Measurements from ENCODE around the gene CST9L. TPM values are rescaled to one million over a fixed set of nuclear protein-coding genes. Genes with fewer than 3 reads are reported as not detected.

Gene CST9L
- total RNA-seq: not detected in 2 replicates

DNA sequence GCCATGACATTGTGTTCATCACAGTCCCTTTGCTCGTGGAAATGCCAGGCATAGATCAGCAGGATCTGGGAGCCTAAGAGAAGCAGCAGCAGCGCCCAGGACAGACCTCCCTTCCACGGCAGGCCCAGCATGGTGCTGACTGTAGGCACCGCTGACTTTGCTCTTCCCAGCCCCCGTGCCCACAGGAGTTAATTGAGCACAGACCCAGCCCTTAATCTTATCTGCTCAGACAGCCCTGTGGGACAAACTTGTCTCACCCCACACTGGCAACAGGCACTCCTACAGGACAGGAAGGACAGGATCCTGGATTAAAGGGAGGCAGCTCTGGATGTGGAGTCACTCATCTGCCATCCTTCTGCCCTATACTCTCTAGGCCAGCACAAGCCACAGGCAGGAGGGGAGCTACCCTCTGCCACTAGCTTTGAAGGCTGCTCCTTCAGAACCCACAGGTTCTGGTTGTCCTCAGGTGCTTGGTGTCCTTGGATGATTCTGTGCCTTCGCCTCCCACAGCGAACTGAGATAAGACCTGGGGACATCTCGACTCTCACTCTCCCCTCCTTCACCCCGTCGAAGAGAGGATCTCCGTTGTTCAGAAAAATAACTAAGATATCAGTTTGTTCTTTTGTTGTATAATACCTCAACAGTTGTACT, at the start of gene CST9L:
Gene CST9L (minus strand): TSS at position 165 of the 651 bp plus-strand sequence. CDS start 34 bp downstream, at position 131.
- no peak for DNase-seq (ENCODE audit: extremely low read depth, low read depth, low spot score)

DNA sequence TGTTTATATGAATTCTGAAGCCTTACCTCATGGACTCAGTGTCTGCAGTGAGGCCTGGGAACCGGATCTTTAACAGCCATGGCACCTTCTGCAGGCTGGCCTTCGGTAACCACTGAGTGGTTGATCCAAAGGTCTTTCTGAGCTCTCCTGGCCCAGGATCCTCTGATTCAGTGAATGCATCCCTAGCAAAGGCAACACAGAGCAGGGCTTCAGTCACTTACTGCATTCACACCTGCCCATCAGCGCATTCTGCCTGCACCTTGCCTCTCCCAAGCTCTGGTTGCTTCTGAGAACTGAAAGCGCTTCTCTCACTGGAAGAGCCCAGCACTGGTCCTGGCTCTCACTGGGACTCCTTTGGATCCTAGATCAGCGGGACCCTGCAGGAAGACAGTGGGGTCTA, 45.9 kb upstream of the CST9L start:
- DNase-seq (ENCODE audit: extremely low read depth, low read depth, low spot score): no peak

- no peak for DNase-seq (ENCODE audit: extremely low read depth, low read depth, low spot score)
Measured at GRCh38 chr20:23613676-23614075, 45.4 kb upstream of the CST9L start.

DNA sequence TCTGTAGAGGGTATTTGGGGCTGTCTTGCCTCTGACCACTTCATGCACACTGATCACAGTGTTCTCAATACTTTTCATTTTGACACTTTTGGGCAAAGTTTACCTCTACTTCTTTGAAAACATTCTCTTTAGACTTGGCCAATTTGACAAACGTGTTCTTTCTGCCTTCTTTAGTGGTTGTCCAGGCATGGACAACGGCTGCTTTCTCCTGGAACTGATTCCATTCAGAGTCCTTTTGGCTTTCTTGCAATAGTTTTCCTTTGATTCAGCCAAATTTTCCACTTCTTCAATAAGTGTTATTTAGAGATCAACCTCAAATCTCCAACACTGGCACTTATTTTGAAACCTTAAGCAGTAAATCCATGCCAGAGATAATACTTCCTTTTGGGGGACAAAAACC, 44.1 kb upstream of the CST9L start:
- no peak for DNase-seq (ENCODE audit: extremely low read depth, low read depth, low spot score)

DNA sequence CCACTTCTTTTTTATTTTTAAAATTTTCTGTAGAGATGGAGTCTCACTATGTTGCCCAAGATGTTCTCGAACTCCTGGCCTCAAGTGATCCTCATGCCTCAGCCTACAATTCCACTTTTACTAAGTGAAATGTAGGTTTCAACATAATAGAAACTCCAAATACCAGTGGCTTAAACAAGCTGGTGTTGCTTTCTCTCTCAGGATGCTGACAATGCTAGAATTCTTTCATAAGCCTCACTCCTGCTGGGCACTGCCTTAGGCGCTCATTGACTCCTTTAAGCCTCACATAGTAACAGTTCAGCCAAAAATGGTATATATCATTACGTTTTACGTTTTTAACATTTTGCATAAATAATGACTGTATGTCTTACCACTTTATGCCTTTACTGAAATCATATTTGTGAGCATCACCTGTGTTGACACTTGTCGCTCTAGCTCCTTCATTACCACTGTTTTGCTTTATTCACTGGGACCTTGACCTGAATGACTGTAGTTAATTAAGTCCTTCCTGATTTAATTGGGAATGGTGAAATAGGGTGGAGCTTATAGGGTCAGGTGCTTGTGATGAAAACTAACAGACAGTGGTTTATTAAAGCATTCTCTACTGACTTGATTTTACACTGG, 41.3 kb upstream of the CST9L start:
- no peak for DNase-seq (ENCODE audit: extremely low read depth, low read depth, low spot score)

DNA sequence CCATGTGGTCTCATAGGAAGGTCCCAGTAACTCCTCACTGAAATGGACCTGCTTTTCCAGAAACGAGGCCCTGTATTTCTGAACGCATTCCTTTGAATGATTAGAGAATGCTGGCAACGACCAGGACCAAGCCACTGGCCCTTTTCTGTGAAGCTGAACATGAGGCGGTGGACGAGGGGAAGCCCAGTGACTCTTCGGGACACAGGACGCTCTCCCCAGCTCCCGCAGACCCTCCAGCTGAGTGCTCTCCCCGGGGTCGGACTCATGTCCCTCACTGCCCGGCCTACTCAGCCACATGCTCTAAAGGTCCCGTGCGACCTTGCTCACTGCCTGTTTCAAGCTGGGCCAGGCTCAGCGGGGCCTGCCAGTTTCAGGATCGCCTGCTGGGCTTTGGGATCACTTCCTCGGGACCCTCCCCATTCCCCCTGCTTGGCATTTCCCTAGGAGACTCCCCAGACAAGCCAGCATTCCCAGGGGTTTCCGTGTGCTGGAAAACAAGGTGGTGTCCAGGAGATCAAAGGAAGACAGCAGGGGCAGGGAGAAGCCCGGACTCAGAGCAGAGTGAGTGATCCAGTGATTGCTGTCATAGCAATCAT, 40.1 kb upstream of the CST9L start:
- DNase-seq (ENCODE audit: extremely low read depth, low read depth, low spot score): no peak

DNA sequence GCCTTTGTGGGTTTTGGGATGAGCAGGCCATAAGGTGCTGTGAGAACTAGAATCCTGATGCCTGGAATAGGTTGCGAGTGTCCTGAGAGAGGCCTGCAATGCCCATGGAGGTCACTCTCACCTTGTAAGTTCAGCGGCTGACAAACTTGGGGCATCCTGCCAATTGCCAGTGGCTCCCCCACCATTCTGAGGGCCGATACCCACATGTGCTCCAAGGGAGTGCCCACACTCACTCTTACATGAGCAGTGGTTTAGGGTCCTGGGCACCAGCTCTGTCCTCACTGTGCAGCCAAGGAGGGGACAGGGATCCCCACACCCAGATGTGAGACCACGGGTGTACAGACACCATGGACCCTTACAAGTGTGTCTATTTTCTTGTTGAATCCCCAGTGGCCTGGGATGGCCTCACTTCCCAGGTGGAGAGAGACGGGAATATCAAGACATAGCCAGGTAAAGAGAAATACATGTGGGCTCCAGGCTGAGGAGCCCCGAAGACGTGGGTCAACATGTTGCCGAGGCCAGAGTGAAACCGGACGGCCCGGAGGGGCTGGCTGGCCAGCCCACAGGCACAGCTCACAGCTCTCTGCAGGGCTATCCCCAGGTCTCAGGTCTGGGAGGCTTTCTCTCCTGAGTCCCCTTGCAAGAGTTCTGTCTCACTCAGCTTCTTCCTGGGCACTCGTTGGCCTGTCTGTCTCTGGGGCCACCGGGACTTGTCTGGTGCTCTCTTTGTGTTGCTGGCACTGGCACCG, 39.4 kb upstream of the CST9L start:
- no peak for DNase-seq (ENCODE audit: extremely low read depth, low read depth, low spot score)

- DNase-seq (ENCODE audit: extremely low read depth, low read depth, low spot score): no peak
Measured at GRCh38 chr20:23606652-23607049, 38.4 kb upstream of the CST9L start.

DNA sequence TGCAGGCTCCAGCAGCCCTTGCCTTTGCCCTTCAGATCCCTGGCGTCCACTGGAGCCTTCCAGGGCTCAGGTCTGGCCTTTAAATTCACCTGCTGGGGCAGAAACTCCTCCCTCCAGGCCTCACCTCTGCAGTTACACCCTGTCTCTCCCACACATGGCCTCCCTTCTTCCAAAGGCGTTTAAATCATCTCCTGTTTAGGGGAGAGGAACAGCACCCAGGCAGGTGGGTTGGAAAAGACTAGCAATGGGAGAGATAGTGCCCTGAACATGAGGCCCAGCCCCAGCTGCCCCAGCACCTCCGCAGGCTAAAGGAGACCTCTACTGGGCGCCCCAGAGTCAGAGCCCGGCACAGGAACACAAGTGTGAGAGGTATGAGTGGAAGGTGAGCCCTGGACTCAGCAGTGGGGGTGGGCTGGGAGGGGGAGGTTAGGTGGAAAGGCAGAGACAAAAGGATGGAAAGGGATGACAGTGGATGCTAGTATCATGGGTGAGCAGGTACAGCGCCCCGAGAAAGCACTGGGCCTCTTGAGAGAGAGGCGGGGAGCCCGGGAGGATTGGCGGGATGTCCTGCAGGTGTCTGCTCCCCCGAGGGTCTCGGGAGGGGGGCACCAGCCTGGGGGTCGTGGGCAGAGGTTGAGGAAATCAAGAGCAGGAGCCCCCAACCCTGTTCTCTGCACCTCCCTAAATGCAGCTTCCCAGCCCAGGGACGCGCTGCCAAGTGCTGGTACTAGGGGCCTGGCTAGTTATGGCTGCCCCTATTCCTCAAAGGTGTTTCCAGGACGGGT, 37.8 kb upstream of the CST9L start, which contains the start of gene CST9:
Gene CST9 (minus strand): TSS at position 51 of the 785 bp plus-strand sequence. CDS start 53 bp downstream, outside the sequence.
- no peak for DNase-seq (ENCODE audit: extremely low read depth, low read depth, low spot score)

DNA sequence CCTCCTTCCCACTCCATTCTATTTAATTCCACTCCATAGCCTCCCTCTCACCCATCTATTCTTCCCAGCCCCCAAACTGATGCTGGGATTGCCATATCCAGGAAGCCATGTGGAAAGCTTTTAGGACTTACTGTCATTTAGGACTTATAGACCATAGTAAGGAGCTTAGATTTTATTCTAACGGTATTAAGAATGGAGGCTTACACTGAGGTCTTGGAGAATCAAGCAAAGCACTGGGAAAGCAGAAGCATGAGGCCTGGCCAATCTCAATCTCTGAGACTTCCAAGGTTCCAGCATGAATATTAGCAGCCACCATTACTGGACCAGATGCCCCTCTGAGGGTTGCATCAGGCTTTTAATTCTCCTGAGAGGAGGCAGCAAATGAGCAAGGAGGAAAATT, 36.0 kb upstream of the CST9L start:
- no peak for DNase-seq (ENCODE audit: extremely low read depth, low read depth, low spot score)

GRCh38 chr20:23603321-23603720, 35.0 kb upstream of the CST9L start:
- no peak for DNase-seq (ENCODE audit: extremely low read depth, low read depth, low spot score)

- DNase-seq (ENCODE audit: extremely low read depth, low read depth, low spot score): no peak
Measured at GRCh38 chr20:23602699-23603098, 34.4 kb upstream of the CST9L start.

GRCh38 chr20:23602241-23602640, 34.0 kb upstream of the CST9L start:
- DNase-seq (ENCODE audit: extremely low read depth, low read depth, low spot score): no peak

DNA sequence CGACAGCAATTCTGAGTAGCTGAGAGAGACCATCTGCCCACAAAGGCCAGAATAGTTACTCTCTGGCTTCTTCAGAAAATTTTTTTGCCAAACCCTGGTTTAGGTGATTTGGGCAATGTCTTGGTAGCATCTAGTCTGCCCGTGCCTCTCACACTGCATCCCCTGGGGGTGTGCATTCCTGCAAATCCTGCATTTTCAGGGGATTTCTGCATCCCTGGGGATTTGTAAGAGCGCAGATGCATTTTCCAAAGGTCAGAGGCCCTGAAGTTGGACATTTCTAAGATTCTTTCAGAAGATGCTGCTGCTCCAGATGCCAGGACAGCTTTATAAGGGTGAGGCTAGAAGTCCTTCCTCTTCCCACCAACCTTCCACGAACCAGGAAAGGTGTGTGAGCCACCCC, 33.4 kb upstream of the CST9L start:
- DNase-seq (ENCODE audit: extremely low read depth, low read depth, low spot score): no peak

DNA sequence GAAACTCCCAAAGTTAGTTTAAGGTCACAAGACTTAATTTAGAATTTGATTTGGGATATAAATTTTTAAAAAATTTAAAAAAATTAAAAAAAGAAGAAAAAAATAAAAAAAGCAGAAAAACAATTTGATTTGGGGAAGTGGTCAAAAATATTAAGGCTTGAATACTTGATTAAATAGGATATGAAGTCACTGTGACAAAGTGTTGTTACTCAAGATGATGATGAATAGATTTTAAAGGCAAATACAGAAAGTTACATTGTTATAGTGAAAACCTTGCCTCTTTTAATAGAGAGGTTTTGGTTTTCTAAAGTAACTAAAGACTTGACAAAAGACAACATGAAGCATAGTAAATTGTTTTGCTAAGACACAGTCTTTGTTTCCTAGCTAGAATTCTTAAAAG, 30.2 kb upstream of the CST9L start:
- no peak for DNase-seq (ENCODE audit: extremely low read depth, low read depth, low spot score)

DNA sequence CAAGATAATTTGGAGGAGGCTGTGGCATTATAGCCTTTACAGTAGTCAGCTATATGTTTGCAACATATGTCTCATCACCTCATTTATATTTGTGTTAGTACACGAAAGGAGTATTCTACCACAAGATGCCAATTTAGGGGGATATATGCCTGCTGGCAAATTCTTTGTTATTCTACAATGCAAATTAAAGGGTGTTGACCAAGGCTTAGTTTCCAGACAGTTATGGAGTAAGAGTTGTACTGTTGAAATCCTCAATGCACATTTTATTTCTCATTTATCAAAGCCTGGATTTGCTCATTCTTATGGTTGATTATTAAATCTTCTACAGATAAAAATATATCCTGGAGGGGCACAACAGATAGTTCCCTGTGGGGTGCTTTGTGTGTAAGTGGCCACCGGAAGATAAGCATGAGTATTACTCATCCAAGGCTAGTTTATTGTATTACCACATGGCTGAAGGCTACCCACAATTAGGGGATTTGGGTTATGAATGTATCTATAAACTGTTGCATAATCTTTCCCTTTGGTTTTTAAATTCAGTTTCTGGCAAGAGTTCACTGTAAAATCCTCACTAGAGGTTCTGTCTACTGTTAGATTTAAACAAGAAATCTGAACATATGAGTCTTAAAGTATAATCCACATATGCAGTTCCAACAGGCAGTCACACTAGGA, 28.4 kb upstream of the CST9L start:
- no peak for DNase-seq (ENCODE audit: extremely low read depth, low read depth, low spot score)

DNA sequence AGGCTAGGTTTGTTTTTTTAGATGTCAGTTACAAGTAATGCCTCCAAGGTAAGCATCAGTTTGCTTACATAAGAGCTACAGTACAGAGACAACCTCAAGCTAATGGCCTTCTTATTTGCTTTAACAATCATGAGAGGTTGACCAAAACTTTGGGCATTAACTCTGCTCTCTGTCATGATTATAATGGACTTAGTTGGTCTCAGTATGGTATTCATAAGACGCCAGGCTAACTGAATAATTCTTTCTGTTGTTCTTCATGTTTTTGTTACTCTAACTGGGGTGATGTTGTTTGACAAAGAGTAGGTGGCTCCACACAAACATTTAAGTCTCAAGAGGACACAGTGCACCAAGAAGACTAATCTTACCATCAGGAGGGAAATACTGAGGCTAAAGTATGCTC, 27.7 kb upstream of the CST9L start:
- DNase-seq (ENCODE audit: extremely low read depth, low read depth, low spot score): no peak

DNA sequence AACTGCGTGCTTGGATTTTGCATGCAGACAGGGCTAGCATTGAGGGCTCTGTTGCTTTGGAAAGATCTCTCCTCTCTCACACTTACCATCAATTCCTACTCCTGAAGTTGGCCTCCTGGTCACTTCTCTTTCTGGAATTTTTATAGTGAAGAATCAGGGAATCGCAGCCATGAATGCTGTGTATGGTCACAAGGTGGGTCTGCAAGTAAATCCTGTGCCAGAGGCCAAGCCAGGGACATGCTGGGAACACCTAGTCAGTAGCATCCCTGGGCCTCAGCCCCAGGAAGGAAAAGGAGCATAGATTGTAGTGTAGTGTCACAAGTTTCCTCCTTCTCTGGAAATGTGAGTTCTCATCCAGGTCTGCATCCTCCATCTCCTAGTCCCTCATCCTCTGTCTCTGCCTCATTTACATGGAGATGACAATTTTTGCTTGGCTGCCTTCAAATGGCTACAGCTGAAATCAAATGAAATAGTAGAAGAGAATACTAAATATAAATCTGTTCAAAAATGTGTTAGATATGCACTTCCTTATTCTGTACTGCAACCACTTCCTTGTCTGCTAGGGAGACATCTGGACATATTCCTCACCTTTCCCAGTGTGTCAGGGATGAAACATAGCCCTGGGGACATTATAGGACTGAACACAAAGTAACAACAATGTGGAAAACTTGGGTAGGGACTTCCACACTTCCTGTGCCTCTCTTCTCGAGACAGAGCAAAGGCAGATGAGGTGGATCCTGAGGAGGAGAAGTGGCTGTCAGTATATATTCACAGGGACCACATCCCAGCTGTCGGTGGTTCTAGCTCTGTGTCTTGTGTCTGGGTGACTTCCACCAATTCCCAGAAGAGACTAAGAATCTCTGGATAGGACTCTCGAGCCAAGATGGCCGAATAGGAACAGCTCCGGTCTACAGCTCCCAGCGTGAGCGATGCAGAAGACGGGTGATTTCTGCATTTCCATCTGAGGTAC, 20.4 kb upstream of the CST9L start:
- no peak for DNase-seq (ENCODE audit: extremely low read depth, low read depth, low spot score)

GRCh38 chr20:23587631-23588030, 19.3 kb upstream of the CST9L start:
- no peak for DNase-seq (ENCODE audit: extremely low read depth, low read depth, low spot score)

Data from glomerular endothelial cell (primary cell).